Suprapubic skin (tissue), 3 donors: Measurements from ENCODE around the gene DOC2B.
"Not testable (repeated sequence)": the region's sequence is repeated elsewhere in the genome, so short reads cannot be mapped to it uniquely, and the experiment has no call there.

Experiments used
- CTCF ChIP-seq, 2 donors: fragments of 200-600 bp in 1 of 2; fragments of 450-650 bp in 1 of 2; sonication (generic) in 1 of 2; IDR thresholded peaks; one replicate each; pipeline ENCODE4 v1.5.1; 2016 to 2019; ENCODE audit warnings: antibody characterized with exemption in 2 of 2, mild to moderate bottlenecking in 1 of 2, moderate library complexity in 1 of 2
- EP300 ChIP-seq: sonication (generic); formaldehyde crosslinking; IDR thresholded peaks from one replicate; pipeline ENCODE4 v1.6.1; 2017; ENCODE audit warnings: antibody characterized with exemption

- TF ChIP-seq CTCF (IDR thresholded peaks at IDR 0.05); EP300: not testable (repeated sequence)
These were observed 46.4 kb downstream of the DOC2B start for GRCh38 chr17:135022-135421.
